CD1c-positive myeloid dendritic cell (primary cell): ENCODE measurements around the gene TTC1.
"Not testable (repeated sequence)": the region's sequence is repeated elsewhere in the genome, so short reads cannot be mapped to it uniquely, and the experiment has no call there.

Source experiments
- DNase-seq: peaks from one replicate; pipeline ENCODE4 v3.0.0-alpha.2; 2016; ENCODE audit errors: extremely low spot score

TTC1 gene

GRCh38 chr5:160040471-160040835 is 31.5 kb downstream of the TTC1 start:
- DNase-seq, result no peak

DNA sequence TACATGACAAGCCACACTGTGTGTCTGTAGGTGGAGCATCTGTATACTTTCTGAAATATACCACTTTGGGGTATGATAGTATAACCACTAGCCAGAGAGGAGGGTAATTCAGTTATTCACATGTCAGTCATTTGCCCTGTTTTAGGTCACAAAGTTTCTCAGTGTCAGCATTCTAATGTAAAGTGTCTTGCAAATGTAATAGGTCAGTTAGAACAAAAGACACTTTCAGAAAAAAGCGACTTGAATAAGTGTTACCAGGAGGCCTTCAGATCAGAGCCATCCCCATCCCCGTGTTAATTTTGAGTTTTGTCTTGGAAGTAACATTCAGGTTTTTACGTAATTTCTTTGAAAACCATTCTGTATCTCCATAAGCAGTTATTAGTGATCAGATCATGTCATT is 33.7 kb downstream of the TTC1 start:
- no peak for DNase-seq

DNA sequence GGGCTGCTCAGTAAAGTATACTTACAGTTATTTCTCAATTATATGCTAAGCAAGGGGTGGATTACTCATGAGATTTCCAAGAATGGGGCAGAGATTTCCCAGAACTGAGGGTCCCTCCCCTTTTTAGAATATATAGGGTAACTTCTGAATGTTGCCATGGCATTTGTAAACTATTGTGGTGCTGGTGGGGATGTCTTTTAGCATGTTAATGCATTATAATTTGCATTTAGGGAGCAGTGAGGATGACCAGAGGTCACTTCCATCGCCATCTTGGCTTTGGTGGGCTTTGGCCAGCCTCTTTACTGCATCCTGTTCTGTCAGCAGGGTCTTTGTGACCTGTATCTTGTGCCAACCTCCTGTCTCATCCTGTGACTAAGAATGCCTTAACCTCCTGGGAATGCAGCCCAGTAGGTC is 35.5 kb downstream of the TTC1 start:
- DNase-seq, result peak; percentile 37

GRCh38 chr5:160044967-160045366 is 36.0 kb downstream of the TTC1 start:
- peak; percentile 44 for DNase-seq

DNA sequence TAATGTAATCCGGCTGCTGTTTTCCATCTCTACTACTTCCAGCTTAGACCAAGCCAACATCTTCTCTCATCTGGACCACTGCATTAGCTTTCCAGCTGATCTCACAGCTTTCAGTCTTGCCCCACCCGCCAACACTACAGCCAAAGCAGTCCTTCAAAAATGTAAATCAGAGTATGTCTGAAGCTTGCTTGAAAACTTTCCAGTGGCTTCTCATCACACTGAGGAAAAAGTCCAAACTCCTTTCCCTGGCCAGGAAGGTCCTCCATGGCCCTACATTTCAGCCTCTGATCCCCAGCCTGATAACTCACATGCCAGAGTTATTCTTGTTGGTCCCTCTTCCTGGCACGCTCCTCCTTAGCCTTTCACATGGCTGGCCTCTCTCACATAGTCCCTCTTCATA is 38.5 kb downstream of the TTC1 start:
- no peak for DNase-seq

DNA sequence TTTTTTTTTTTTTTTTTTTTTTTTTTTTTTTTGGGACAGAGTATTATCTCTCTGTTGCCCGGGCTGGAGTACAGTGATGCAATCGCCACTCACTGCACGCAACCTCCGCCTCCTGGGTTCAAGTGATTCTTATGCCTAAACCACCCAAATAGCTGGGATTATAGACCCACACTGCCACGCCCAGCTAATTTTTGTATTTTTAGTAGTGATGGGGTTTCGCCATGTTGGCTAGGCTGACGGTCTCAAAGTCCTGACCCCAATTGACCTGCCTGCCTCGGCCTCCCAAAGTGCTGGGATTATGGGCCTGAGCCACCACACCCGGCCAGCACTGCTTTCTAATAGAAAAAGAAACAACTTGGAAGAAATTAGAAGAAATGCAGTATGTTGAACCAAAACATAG is 39.2 kb downstream of the TTC1 start:
- DNase-seq, result no peak

- DNase-seq, result no peak
These were observed 40.2 kb downstream of the TTC1 start for GRCh38 chr5:160049099-160049498.

DNA sequence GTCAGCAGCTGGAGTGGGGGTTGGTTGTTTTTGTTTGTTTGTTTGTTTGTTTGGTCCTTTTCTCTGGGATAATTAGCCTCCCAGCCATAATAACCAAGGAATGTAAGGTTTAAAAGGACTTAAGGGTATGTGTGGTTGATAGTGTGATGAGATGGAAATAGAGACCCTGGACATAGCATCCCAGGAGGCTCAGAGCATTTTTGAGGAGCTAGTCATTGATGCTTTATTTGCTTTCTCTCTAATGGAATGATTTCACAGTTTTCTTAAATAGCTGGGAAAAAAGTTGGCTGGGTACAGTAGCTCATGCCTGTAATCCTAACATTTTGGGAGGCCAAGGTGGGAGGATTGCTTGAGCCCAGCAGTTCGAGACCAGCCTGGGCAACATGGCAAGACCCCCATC is 45.1 kb downstream of the TTC1 start:
- DNase-seq, result no peak

DNA sequence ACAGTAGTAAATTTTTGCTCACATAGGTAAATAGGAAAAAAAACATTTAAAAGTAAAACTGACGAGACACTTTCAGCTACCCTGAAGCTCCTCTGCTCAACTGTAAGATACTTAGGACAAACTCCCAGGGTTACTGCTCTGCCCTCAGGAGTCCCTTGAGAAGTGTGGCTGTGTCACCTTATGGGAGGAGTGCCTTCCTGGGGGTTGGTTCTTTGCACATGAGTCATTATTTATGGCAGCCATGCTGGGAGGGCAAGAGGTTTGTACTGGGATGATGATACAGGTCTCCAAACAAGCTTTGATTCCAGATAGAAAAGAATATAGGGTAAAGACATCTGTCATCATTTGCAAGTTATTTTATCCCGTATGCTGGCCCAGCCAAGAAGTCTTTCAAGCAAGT is 45.9 kb downstream of the TTC1 start:
- DNase-seq, result no peak

DNA sequence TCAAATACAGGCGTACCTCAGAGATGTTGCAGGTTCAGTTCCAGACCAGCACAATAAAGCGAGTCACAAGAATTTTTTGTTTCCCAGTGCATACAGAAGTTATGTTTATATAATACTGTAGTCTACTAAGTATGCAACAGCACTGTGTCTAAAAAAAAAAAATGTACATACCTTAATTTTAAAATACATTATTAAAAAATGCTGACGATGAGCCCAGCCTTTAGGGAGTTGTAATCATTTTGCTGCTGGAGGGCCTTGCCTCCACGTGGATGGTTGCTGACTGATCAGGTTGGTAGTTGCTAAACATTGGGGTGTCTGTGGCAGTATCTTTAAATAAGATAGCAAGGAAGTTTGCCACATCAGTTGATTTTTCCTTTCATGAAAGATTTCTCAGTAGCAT is 48.3 kb downstream of the TTC1 start:
- DNase-seq, result no peak

GRCh38 chr5:160060001-160060400 is 51.1 kb downstream of the TTC1 start:
- DNase-seq, result no peak

- no peak for DNase-seq
These were observed 52.8 kb downstream of the TTC1 start for GRCh38 chr5:160061770-160062169.

DNA sequence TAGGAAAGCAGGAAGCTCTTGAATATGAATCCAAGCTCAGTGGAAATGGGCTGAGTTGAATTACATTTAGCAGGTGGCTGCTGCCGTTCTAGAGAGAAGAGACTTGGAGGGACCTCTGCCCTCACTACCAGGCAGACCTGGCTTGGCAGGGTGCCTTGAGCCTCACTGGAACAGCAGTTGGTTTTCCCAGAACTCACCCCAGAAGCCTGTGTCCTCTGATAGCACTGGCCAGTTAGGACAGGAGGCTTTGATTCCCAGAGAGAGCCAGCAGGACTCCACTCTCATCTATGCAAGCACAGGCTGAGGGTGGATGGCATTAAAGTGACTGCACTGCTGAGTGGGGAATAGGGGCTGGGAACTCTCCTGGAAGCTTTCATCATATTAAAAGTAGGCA is 55.5 kb downstream of the TTC1 start:
- DNase-seq, result no peak

GRCh38 chr5:160064995-160065614 is 56.2 kb downstream of the TTC1 start:
- no peak for DNase-seq

DNA sequence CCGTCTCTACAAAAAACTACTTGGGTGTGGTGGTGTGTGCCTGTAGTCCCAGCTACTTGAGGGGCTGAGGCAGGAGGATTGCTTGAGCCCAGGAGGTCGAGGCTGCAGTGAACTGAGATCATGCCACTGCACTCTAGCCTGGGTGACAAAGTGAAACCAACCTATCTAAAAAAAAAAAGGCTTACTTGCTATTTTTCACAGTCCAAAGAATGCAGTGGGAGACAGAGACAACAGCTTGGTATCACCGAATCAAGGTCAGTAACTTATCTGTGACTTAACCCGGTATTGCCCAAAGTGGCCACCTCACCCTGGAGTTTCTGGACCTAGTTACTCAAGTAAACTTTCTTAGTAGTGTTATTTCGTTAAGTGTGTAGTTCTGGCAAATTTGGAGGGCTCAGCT is 60.2 kb downstream of the TTC1 start:
- not testable (repeated sequence) for DNase-seq

DNA sequence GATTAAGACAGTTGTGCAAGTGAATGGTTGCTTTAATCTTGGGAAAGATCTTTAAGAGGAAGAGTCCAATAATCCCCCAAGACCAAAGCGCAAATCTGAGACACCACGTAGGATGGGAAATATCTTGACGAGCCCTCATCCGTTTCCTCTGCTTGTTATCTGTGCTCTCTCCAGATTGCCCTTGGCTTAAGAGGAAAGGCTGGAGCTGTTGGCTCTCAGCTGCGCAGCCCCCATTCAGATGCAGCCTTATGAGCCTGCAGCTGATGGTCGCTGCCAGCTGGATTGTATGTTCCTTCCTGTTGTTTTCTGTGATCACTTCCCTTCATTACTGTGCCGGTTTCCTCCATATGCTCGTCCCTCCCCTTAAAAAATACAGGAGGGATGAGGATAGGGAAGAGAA is 62.6 kb downstream of the TTC1 start:
- DNase-seq, result peak; percentile 8

DNA sequence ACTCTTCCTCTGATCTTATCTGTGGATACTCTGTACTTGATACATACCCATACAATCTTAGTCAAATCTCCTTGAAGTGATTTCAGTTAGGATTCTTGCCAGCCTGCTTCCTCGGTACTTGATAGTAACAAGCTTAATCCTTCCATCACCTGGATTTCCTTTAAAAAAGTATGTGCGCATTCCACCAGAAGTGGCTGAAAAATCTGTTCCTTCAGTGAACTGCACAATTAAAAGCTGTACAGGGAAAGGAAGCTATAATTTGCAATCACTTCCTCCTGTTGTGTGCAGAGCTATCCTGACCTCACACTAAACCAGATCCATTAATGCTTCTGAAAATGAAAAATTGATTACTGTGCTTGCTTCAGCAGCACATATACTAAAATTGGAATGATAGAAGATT is 63.0 kb downstream of the TTC1 start:
- no peak for DNase-seq

DNA sequence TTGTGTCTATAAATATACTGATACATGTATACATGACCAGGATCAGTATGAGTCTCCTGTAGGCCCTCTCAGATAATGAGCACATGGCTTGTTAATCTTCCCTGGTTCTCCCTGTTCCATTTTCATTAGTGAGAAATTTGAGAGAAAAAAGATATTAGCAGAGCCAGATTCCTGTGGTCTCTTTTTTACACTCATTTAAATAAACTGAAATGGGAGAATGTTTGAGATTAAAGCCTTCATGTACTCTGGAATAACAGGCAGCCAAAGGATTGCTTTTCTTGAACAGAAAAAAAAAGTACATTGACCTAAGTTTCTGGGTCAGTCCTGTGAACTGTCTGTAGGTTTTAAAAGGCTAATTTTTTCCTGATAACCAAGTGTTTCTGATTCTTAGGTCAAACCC is 66.1 kb downstream of the TTC1 start:
- DNase-seq, result no peak

DNA sequence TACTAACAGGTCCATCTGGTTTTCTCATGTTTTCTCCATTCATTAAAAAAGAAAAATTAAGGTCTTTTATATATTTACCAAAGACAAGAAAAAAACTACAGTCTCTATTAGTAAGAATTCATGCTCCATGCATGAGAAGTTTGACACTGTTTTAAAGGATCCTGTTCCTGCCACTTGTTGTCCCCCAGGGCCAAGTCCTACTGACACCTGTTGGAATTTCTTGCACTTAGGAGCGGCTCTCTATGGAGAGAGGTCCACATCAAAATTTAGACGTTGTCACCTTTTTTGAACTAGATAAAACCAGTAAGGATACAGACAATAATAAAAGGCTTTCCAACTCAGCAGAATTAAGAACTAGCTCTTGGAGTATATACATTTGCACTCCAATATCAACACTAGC is 68.1 kb downstream of the TTC1 start:
- no peak for DNase-seq

DNA sequence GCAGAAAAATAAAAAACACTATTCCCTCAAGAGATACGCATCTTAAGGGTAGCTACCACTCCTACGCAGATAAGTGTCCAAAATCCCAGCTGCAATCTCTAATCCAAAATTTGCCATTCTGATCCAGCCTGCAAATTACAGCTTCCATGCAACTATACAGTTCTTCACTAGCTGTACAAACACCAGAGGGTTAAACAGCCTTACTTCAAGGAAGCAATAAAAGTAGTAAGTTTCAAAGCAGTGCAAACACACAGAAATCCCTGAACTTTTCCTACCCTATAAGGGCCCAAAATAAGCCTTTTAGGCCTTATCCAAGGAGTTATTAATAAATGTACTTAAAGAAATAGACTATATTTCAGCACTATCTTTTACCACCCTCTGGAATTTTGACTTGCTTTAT is 70.8 kb downstream of the TTC1 start:
- DNase-seq, result no peak

GRCh38 chr5:160081495-160081894 is 72.6 kb downstream of the TTC1 start:
- no peak for DNase-seq

DNA sequence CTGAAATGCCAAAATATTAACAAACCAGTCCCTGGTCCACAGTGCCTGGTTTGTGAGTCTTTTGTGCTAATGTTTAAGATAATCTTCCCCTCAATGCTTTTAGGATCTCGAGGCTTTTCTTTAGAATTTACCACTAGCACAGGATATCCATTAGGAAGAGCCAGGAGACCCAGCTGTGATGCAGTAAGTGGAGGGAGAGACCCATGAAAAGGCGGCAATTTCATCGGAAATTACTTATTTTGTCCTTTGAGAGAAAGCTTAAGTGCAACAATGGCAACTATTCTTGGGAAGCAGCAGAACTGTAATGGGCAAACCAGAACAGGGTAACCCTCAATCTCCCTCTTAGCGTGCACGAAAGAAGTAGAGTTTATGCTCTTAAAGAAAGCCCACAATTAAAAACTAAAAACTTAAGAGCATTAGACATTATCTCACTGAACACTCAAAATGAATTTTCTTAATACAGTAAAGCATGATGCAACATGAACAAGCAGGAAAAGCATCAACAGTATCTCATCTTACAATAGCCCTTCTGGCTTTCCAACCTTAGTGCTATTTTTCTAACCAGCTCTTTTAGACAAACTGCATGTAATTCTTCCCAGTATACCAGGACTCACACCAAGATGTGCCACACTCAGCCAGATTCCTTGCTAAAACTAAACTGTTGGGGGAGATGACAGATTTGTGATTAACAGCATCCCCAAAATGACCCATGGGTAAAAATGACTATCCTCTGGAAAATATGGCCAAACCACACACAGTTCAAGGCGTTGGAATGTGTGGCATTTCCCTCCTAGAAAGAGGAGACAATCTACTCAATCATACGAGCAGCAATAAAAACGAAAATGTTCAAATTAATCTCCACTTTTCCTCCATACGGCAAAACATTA is 73.9 kb downstream of the TTC1 start:
- DNase-seq, result no peak

DNA sequence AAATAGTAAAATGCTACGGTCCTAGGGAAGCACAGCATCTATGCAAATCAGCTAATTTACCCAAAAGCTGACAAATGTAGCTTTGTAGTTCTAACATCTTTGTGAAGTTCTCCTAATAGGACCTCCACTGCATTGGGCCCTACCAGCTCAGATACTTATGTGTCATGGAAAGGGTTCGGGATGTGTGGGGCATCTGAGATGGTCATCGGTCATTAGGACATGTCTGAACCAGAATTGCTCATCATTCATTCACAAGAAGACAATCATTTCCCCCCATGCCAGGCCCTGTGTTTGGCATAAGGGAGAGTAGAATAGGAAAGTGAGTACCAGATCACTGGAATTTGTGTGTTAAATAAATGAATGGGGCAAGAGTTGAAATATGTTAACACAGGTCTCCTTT is 74.6 kb downstream of the TTC1 start:
- DNase-seq, result no peak

GRCh38 chr5:160084144-160084543 is 75.2 kb downstream of the TTC1 start:
- DNase-seq, result no peak
